AG10803 (cell line): ENCODE measurements around the gene TMCO1.
"Not testable (repeated sequence)": the region's sequence is repeated elsewhere in the genome, so short reads cannot be mapped to it uniquely, and the experiment has no call there.

Experiments used
- DNase-seq: peaks from one replicate; pipeline ENCODE4 v3.0.0; 2010; ENCODE audit warnings: low read depth
- H3K4me3 ChIP-seq: 2 replicates; pipeline ENCODE4 v1.5.1; 2011; ENCODE audit warnings: mild to moderate bottlenecking, low read length, control low read depth
- TF ChIP-seq, protein P1 (sequence below): conservative IDR thresholded peaks from 2 replicates; pipeline ENCODE4 v1.5.1; 2011; ENCODE audit warnings: mild to moderate bottlenecking, low read length, control low read depth, inconsistent platforms

TMCO1 gene

DNA sequence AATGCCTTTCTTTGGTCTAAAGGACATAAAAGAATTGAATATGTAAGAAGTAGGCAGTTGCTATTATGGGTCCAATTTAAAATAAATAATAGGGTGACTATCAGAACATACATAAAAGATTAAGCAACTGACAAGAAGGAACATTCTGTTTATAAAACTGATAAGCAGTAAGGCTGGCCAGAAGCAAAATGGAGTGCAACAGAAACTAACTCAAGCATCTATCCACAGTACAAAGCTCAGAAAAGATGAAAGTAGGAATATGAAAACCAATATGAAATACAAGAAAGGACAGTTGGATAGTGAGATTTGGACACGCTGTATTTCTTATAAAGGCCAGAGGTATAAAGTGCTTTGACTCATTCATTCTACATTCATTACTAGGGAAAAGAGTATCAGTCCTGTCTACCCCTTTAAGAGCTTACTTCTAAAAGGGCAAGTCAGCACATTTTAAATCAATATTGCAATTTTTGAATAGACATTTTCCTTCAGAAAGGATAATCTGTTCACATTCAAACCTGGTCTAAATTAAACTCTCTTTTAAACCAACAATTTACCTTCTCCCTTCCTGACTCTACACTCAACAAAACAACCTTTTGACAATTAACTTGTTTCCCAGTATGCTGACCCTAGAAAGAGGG lies 84.7 kb downstream of the TMCO1 start:
- no peak for DNase-seq
- TF ChIP-seq, protein P1, sequence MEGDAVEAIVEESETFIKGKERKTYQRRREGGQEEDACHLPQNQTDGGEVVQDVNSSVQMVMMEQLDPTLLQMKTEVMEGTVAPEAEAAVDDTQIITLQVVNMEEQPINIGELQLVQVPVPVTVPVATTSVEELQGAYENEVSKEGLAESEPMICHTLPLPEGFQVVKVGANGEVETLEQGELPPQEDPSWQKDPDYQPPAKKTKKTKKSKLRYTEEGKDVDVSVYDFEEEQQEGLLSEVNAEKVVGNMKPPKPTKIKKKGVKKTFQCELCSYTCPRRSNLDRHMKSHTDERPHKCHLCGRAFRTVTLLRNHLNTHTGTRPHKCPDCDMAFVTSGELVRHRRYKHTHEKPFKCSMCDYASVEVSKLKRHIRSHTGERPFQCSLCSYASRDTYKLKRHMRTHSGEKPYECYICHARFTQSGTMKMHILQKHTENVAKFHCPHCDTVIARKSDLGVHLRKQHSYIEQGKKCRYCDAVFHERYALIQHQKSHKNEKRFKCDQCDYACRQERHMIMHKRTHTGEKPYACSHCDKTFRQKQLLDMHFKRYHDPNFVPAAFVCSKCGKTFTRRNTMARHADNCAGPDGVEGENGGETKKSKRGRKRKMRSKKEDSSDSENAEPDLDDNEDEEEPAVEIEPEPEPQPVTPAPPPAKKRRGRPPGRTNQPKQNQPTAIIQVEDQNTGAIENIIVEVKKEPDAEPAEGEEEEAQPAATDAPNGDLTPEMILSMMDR, result no peak
- no peak overlapping the region for H3K4me3 ChIP-seq

GRCh38 chr1:165680773-165681172 lies 87.9 kb downstream of the TMCO1 start:
- DNase-seq, H3K4me3 ChIP-seq: not testable (repeated sequence)

DNA sequence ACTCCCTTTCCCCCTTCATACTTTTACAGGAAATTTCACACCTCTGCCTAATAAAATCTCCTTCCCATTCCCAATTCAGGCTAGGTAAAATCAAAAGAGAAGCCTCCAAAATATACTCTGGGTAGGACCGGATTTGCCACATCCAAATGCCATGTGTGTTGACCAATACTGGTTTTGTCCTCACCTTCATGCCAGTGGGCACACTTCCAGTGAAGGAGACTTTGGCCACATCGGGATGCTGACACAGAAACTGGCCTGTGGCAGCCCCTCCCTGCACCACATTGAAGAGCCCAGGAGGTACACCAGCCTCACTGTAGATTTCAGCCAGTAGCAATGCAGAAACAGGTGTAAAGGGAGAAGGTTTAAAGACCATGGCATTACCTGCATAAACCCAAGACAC lies 88.4 kb downstream of the TMCO1 start:
- TF ChIP-seq, protein P1, result no peak
- H3K4me3 ChIP-seq, result no peak overlapping the region
- no peak for DNase-seq

DNA sequence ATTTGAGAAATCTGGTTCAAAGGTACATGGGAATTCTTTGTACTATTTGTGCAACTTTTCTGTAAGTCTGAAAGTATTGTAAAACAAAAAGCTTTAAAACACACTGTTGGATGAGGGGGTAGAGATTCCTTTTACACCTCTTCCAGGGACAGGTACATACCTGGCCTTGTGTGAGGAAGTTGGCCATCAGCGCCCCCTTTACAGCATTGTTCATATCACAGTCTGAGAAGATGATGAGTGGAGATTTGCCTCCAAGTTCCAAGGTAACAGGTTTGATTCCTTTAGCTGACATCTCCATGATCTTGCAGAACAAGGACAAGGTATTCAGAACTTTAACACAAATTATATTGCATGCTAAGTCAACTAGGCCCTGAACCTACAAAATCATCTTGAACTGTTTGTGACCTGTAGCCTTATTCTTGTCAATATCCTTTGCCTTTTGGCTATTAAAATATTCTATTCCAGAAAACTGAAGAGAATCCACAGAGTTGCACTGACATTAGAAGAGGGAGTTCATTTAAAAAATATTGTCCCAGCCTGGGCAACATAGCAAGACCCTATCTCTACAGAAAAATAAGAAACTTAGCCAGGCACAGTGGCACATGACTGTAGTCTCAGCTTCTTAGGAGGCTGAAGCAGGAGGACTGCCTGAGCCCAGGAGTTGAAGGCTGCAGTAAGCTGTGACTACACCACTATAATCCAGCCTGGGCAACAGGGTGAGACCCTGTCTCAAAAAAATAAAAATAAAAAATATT lies 89.2 kb downstream of the TMCO1 start:
- no peak for DNase-seq
- no peak overlapping the region for H3K4me3 ChIP-seq
- TF ChIP-seq, protein P1, result no peak

GRCh38 chr1:165678509-165678908 lies 90.2 kb downstream of the TMCO1 start:
- TF ChIP-seq, protein P1, result no peak
- no peak for DNase-seq
- no peak overlapping the region for H3K4me3 ChIP-seq
